HG02885 (cell line): ENCODE results near the gene TM4SF4.
"Not testable (repeated sequence)": the region's sequence is repeated elsewhere in the genome, so short reads cannot be mapped to it uniquely, and the experiment has no call there.

Source experiments
- ATAC-seq: cut with Tn5 transposase; IDR thresholded peaks from one replicate; pipeline ENCODE4 v1.9.1; 2021; ENCODE audit warnings: mild to moderate bottlenecking; ENCODE audit not compliant: unreplicated experiment, poor library complexity

TM4SF4 gene

GRCh38 chr3:149474250-149474817, at the start of gene TM4SF4:
TSS of gene TM4SF4 (plus strand) at chr3:149474697. CDS start at chr3:149474878, 181 bp downstream.
- ATAC-seq: no peak

DNA sequence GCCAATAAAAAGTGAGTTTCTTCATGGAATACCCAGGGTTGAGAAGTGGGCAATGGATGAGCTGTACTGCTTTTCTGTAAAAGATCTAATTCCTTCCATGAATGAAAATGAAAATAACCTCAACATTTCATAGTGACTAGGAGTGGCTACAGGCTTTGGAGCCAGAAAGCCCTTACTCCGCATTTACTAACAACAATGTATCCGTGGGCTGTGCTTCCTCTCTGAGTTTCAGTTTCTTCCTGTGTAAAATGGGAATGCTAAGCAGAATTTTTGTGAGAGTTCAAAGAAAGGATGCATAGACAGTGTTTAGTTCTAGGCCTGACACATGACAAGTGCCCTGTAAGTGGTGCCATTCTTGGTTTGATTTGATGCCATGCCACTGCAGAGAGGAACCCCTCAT, 49.6 kb upstream of the TM4SF4 start:
- ATAC-seq: no peak

DNA sequence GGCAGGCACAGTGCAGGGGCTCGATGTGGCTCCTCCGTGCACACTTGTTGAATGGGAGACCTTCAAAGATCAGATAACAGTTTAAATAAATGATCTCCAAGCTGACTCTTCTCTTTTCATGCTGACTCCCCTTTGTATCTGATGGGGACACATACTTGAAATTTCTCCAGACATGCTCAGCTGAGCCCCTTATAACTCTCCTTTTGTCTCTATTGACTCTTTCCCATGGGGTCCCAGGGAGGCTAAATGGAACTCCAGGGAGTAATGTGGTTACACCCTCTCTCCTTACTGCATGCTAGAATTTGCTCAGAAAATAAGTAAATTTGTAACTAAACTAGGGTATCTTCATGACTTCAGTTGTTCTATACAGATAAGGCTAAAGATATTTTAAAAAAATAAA, 48.2 kb upstream of the TM4SF4 start:
- no peak for ATAC-seq

- ATAC-seq: no peak
Observed at GRCh38 chr3:149428087-149428486, 46.4 kb upstream of the TM4SF4 start.

GRCh38 chr3:149430216-149430615, 44.3 kb upstream of the TM4SF4 start:
- no peak for ATAC-seq

GRCh38 chr3:149432149-149432548, 42.3 kb upstream of the TM4SF4 start:
- no peak for ATAC-seq

- ATAC-seq: no peak
Observed at GRCh38 chr3:149435996-149436885, 38.3 kb upstream of the TM4SF4 start.

DNA sequence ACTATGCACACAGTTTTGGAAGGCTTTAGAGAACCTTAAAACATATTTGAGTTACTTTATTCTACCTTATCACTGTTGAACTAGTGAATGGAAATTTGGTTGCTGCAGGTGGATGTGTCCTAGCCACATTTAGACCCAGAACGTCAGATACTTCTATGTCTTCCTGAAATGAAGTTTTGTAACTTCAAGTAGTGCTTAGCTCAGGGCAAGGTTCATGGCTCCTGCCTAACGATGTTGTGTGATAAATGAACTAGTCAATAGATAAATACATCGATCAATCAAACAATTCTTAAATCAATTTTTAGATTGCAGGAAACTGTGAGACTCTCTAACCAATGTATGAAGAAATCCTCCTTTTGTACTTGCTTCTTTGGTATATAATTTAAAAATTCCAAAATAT, 37.2 kb upstream of the TM4SF4 start:
- no peak for ATAC-seq

DNA sequence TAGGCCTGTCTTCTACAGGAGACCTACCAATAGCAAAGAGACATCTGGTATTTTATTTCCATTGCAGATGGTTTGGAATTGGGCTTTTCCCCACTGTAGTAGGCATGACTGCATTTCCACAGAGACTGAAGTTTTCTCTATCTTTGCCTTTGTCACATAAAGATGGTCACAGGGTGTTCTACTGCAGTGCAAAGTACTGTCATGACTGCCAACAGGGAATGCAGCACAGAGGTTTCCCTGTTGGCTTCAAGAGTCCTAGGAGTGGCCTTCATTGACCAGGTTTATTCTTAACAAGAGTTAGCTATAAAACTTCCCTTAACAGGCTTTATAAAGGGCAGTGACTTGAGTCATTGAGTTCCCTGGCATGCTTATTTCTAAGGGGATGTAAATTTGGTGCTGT, 36.8 kb upstream of the TM4SF4 start:
- ATAC-seq: no peak

DNA sequence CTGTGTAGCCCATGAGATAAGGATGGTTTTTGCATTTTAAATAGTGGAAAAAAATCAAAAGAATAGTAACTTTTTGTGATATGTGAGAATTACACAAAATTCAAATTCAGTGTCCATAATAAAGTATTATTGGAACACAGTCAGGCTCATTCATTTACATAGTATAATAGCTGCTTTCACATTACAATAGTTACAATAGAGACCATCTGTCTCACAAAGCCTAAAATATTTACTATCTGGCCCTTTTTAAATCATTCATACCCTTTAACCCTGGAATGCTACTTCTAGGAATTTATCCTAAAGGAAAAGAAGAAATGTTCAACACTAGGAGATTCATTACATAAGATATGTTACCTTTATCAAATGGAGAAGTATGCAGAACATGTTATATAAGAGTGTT, 35.5 kb upstream of the TM4SF4 start:
- ATAC-seq: no peak

GRCh38 chr3:149441642-149442041, 32.9 kb upstream of the TM4SF4 start:
- no peak for ATAC-seq

- ATAC-seq: no peak
Observed at GRCh38 chr3:149442043-149442442, 32.5 kb upstream of the TM4SF4 start.

GRCh38 chr3:149442851-149443544, 31.5 kb upstream of the TM4SF4 start:
- peak; percentile 40 for ATAC-seq

GRCh38 chr3:149443545-149443912, 31.0 kb upstream of the TM4SF4 start:
- ATAC-seq: no peak

DNA sequence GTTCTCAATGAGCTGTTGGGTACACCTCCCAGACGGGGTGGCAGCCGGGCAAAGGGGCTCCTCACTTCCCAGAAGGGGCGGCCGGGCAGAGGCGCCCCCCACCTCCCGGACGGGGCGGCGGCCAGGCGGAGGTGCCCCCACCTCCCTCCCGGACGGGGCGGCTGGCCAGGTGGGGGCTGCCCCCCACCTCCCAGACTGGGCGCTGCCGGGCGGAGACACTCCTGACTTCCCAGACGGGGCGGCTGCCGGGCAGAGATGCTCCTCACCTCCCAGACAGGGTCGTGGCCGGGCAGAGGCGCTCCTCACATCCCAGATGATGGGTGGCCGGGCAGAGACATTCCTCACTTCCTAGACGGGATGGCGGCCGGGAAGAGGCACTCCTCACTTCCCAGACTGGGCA, 29.6 kb upstream of the TM4SF4 start:
- ATAC-seq: not testable (repeated sequence)

DNA sequence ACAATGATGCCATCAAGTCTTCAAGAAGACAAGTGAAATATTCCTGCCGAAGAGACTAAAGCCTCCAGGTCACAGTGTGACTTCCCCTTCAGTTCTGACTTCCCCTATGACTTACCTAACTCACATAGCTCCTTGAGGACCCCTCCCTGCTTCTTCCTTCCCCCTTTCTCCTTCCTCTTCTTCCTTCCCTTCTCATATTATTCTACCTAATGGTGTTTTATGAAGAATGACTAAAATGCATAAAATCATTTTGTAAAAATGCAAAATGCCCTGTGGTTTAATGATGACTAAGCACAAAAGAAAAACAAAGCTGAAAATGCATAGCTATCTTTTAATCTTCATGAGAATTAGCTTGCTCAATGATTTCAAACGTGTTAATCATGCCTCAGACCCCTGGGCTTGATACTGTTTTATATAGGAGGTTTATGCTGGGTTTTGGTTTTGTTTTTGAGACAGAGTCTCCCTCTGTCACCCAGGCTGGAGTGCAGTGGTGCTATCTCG, 26.1 kb upstream of the TM4SF4 start:
- ATAC-seq: no peak

- ATAC-seq: no peak
Observed at GRCh38 chr3:149449182-149449581, 25.3 kb upstream of the TM4SF4 start.

- no peak for ATAC-seq
Observed at GRCh38 chr3:149449799-149450198, 24.7 kb upstream of the TM4SF4 start.

DNA sequence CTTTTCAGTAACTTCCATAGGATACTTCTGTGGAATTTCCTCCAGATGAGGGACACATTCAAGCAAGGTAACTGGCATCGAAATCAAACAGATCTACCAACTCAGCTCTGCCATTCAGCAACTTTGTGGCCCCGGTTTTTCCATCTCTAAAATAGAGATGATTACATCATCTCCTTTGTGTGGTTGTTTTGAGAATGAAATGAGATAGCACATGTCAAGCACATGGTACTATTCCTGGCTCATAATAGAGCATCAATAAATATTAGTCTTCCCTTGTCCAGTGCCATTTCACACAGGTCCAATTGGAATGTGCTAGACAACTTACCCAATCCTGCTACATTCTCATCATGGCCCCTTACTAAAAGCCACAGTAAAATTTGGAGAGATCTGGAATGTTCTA, 24.2 kb upstream of the TM4SF4 start:
- no peak for ATAC-seq

- ATAC-seq: no peak
Observed at GRCh38 chr3:149452036-149452435, 22.5 kb upstream of the TM4SF4 start.

- ATAC-seq: no peak
Observed at GRCh38 chr3:149453140-149453805, 21.2 kb upstream of the TM4SF4 start.
